Activated CD4-positive, alpha-beta T cell treated with anti-CD3 and anti-CD28 coated beads, Interleukin-2, amount 10 ng/mL, durations not matched to agents 24 days and 14 days (primary cell): ENCODE measurements around the gene ANXA7. TPM values are rescaled to one million over a fixed set of nuclear protein-coding genes. Genes with fewer than 3 reads are reported as not detected.

Source experiments
- DNase-seq: peaks from one replicate; pipeline ENCODE4 v3.0.0; 2022
- H3K27ac Mint-ChIP-seq: one replicate; pipeline ENCODE4 v1.8.0; 2022; ENCODE audit warnings: mild to moderate bottlenecking, mixed read lengths
- H3K27me3 Mint-ChIP-seq: one replicate; pipeline ENCODE4 v1.8.0; 2022; ENCODE audit warnings: mixed read lengths
- H3K36me3 Mint-ChIP-seq: one replicate; pipeline ENCODE4 v1.8.0; 2022; ENCODE audit warnings: low read depth, mild to moderate bottlenecking, mixed read lengths
- H3K4me1 Mint-ChIP-seq: one replicate; pipeline ENCODE4 v1.8.0; 2021; ENCODE audit warnings: mixed read lengths
- H3K4me3 Mint-ChIP-seq: one replicate; pipeline ENCODE4 v1.8.0; 2022; ENCODE audit warnings: mild to moderate bottlenecking, moderate library complexity, mixed read lengths
- H3K9me3 Mint-ChIP-seq: one replicate; pipeline ENCODE4 v1.8.0; 2021; ENCODE audit warnings: mixed read lengths
- intact Hi-C: fragments of 100-400 bp; cut with micrococcal nuclease; formaldehyde crosslinking; loops from one replicate; pipeline ENCODE4 v1.15.1; 2023
- total RNA-seq: library from RNA; stranded (reverse); gene quantifications from 2 replicates; pipeline ENCODE4 v1.2.3, GENCODE V29; 2022

ANXA7 gene
- total RNA-seq, 1 donor from 2014 or later, result 169 TPM

GRCh38 chr10:73424478-73424877 lies 10.6 kb upstream of the ANXA7 start:
- intact Hi-C loops, result no loop called here
- H3K27ac Mint-ChIP-seq, result no peak overlapping the region
- DNase-seq, result no peak
- no peak overlapping the region for H3K4me3 Mint-ChIP-seq
- no peaks in the 10 kb centered on the region for H3K27me3 Mint-ChIP-seq
- peaks cover 46% of the 10 kb centered on the region for H3K36me3 Mint-ChIP-seq
- H3K9me3 Mint-ChIP-seq, result no peaks in the 10 kb centered on the region
- no peaks in the 10 kb centered on the region for H3K4me1 Mint-ChIP-seq

DNA sequence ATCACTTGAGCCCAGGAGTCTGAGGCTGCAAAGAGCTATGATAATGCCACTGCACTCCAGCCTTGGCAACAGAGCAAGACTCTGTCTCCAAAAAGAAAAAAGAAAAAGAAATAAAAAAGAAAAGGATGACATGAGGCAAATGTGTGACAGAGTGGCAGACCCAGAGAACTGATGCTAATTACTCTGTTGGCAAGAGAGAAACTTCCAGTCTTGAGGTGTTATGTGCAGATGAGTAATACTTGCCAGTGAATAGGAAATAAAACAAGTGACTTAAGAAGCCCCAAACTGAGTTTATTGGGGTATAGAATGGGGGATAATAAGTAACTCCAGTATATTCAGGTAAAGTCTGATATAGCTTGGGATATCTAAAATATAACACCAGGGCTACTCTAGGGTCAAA lies 9.5 kb upstream of the ANXA7 start:
- Mint-ChIP-seq H3K4me1 (no peaks in the 10 kb centered on the region), H3K27me3 (no peaks in the 10 kb centered on the region), H3K36me3 (peaks cover 46% of the 10 kb centered on the region), H3K4me3 (no peak overlapping the region), H3K27ac (no peak overlapping the region), H3K9me3 (no peaks in the 10 kb centered on the region)
- intact Hi-C loops, result no loop called here
- no peak for DNase-seq

GRCh38 chr10:73416571-73416970 lies 2.7 kb upstream of the ANXA7 start:
- H3K9me3 Mint-ChIP-seq, result no peaks in the 10 kb centered on the region

DNA sequence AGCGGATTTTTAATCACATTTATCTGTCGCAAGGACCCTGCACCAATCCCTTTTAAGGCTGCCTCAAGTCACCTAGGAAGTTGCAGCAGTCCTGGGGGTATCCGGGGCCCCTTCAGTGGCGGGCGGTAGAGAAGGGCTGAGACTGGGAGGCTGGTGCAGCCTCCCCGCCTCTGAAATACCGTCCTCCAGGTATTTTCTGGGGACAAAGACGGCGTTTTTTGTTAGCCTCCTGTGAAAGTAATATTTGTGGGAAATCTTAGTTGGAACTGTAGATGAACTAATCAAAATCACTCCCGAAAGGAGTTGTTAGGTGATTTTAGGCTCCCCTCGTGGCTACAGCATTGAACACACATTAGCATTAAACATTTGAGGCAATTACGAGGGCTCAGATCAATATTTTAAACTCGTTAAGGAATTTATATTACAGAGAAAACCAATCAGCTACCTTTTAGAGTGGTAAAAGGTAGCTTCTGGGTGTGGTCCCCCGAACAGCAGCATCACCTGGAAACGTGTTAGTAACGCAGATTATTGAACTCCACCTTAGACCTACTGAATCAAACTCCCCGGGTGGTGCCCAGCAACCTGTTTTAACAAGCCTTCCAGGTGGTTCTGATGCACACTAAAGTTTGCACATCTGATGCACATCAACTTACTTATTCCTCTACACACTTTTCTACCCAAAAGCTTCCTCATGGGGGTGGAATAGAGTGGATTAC lies 530 bp upstream of the ANXA7 start:
- peak; percentile 66 for DNase-seq
- H3K27ac Mint-ChIP-seq, result peak overlapping the region; percentile 66
- peaks cover 26% of the 10 kb centered on the region for H3K4me1 Mint-ChIP-seq
- no peaks in the 10 kb centered on the region for H3K27me3 Mint-ChIP-seq
- peak overlapping the region; percentile 92 for H3K4me3 Mint-ChIP-seq
- H3K36me3 Mint-ChIP-seq, result peaks cover 19% of the 10 kb centered on the region
- peaks cover 4% of the 10 kb centered on the region for H3K9me3 Mint-ChIP-seq
- intact Hi-C loops, result loop anchor here (1.0 to 5.0 kb wide), 6 partner anchors 56 to 330 kb away; partner anchors contain the start of genes CFAP70, MRPS16, P4HA1 and SEC24C

More at GRCh38 chr10:73416571-73416970, 2.7 kb upstream of the ANXA7 start:
- Mint-ChIP-seq H3K4me1 (peaks cover 15% of the 10 kb centered on the region), H3K27ac (no peak overlapping the region), H3K4me3 (no peak overlapping the region), H3K36me3 (peaks cover 5% of the 10 kb centered on the region), H3K27me3 (no peaks in the 10 kb centered on the region)
- intact Hi-C loops, result no loop called here
- no peak for DNase-seq

- Mint-ChIP-seq H3K9me3 (peaks cover 4% of the 10 kb centered on the region), H3K4me3 (peak overlapping the region; percentile 92), H3K4me1 (peaks cover 34% of the 10 kb centered on the region), H3K27ac (peak overlapping the region; percentile 90), H3K27me3 (no peaks in the 10 kb centered on the region), H3K36me3 (peaks cover 26% of the 10 kb centered on the region)
- peak; percentile 86 for DNase-seq
- intact Hi-C loops, result loop anchor here (5.0 kb wide), 2 partner anchors 214 to 316 kb away; partner anchors contain the start of gene P4HA1
Measured at GRCh38 chr10:73413108-73413527, 740 bp downstream of the ANXA7 start.

GRCh38 chr10:73410897-73411296 lies 3.0 kb downstream of the ANXA7 start:
- Mint-ChIP-seq H3K27me3 (no peaks in the 10 kb centered on the region), H3K27ac (no peak overlapping the region), H3K36me3 (peaks cover 40% of the 10 kb centered on the region), H3K4me1 (peaks cover 42% of the 10 kb centered on the region), H3K4me3 (no peak overlapping the region), H3K9me3 (peaks cover 4% of the 10 kb centered on the region)
- DNase-seq, result no peak
- intact Hi-C loops, result loop anchor here (5.0 kb wide), 2 partner anchors 216 to 314 kb away; partner anchors contain the start of gene P4HA1

GRCh38 chr10:73408978-73409521 lies 4.8 kb downstream of the ANXA7 start:
- Mint-ChIP-seq H3K27me3 (no peaks in the 10 kb centered on the region), H3K9me3 (peaks cover 4% of the 10 kb centered on the region), H3K4me3 (no peak overlapping the region), H3K36me3 (peaks cover 42% of the 10 kb centered on the region), H3K27ac (no peak overlapping the region), H3K4me1 (peaks cover 34% of the 10 kb centered on the region)
- no peak for DNase-seq
- intact Hi-C loops, result no loop called here

- Mint-ChIP-seq H3K27ac (no peak overlapping the region), H3K27me3 (no peaks in the 10 kb centered on the region), H3K4me3 (no peak overlapping the region), H3K36me3 (peaks cover 40% of the 10 kb centered on the region), H3K9me3 (peaks cover 4% of the 10 kb centered on the region), H3K4me1 (peaks cover 32% of the 10 kb centered on the region)
- DNase-seq, result no peak
- intact Hi-C loops, result no loop called here
Measured at GRCh38 chr10:73408061-73408460, 5.8 kb downstream of the ANXA7 start.

DNA sequence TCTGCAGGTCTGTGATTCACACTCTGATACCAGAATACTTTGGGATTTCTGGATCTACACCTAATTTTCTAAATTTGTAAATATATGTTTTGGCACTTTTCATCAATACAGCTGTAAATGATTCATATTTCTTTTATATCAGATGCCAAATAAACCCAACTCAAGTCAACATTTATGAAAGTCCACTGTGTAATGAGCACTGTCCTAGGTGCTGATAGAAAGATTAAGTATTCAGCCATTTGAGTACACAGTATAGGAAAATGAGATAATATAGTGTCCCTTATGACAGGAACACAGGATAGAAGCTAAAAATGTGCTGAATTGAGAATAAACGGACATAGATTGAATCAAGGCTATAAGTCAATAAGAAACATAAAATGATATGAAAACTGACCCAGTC lies 6.4 kb downstream of the ANXA7 start:
- intact Hi-C loops, result no loop called here
- Mint-ChIP-seq H3K4me1 (peaks cover 28% of the 10 kb centered on the region), H3K27ac (no peak overlapping the region), H3K36me3 (peaks cover 40% of the 10 kb centered on the region), H3K27me3 (no peaks in the 10 kb centered on the region), H3K4me3 (no peak overlapping the region), H3K9me3 (peaks cover 4% of the 10 kb centered on the region)
- DNase-seq, result no peak

- H3K9me3 Mint-ChIP-seq, result peaks cover 4% of the 10 kb centered on the region
- H3K27ac Mint-ChIP-seq, result no peak overlapping the region
- intact Hi-C loops, result no loop called here
- peaks cover 40% of the 10 kb centered on the region for H3K36me3 Mint-ChIP-seq
- DNase-seq, result no peak
- H3K27me3 Mint-ChIP-seq, result no peaks in the 10 kb centered on the region
- H3K4me1 Mint-ChIP-seq, result peaks cover 26% of the 10 kb centered on the region
- no peak overlapping the region for H3K4me3 Mint-ChIP-seq
Measured at GRCh38 chr10:73406846-73407245, 7.0 kb downstream of the ANXA7 start.

DNA sequence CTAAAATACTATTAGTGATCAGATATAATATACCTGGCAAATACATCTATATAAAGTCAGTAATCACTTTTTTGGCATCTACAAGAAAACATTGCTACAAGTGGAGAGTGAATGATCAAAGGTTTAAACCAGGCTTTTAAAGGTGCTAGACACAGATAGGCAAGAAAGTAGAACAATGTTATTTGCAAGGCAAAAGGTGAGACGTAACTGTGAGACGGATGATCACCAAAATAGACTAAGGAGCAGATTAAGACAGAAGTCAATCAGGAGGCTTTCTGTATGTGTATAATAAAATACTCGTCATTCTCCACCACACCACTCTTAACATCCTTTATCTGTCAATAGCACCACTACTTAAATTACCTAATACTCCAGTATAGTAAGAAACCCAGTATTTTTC lies 8.3 kb downstream of the ANXA7 start:
- H3K4me1 Mint-ChIP-seq, result peaks cover 22% of the 10 kb centered on the region
- peaks cover 38% of the 10 kb centered on the region for H3K36me3 Mint-ChIP-seq
- no peak for DNase-seq
- no peaks in the 10 kb centered on the region for H3K27me3 Mint-ChIP-seq
- H3K4me3 Mint-ChIP-seq, result no peak overlapping the region
- no peaks in the 10 kb centered on the region for H3K9me3 Mint-ChIP-seq
- no peak overlapping the region for H3K27ac Mint-ChIP-seq
- intact Hi-C loops, result no loop called here

DNA sequence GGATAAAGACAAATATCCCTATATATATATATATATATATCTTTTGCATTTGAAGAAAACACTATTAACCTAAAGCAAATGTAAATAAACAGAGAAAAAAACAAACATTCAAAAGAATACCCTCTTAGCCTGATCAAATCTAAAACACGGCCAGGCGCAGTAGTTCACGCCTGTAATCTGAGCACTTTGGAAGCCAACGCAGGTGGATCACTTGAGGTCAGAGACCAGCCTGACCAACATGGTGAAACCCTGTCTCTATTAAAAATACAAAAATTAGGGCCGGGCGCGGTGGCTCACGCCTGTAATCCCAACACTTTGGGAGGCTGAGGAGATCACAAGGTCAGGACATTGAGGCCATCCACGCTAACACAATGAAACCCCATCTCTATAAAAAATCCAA lies 9.2 kb downstream of the ANXA7 start:
- no peak for DNase-seq
- no peaks in the 10 kb centered on the region for H3K9me3 Mint-ChIP-seq
- no peaks in the 10 kb centered on the region for H3K27me3 Mint-ChIP-seq
- intact Hi-C loops, result no loop called here
- peaks cover 35% of the 10 kb centered on the region for H3K36me3 Mint-ChIP-seq
- H3K4me1 Mint-ChIP-seq, result peaks cover 20% of the 10 kb centered on the region
- H3K4me3 Mint-ChIP-seq, result no peak overlapping the region
- no peak overlapping the region for H3K27ac Mint-ChIP-seq

DNA sequence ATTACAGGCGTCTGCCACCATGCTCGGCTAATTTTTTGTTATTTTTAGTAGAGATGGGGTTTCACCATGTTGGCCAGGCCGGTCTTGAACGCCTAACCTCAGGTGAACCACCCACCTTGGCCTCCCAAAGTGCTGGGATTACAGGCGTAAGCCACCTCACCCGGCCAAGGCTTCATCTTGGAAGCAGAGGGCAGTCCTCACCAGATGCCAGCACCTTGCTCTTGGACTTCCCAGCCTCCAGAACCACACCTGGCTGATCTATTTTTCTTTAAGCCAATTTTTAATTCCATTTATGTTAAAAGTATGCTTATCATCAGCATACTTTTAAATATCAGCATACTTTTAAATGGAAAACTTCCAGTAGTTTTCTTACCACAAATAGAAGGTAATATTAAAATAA lies 12.2 kb downstream of the ANXA7 start:
- peaks cover 29% of the 10 kb centered on the region for H3K36me3 Mint-ChIP-seq
- no peaks in the 10 kb centered on the region for H3K9me3 Mint-ChIP-seq

DNA sequence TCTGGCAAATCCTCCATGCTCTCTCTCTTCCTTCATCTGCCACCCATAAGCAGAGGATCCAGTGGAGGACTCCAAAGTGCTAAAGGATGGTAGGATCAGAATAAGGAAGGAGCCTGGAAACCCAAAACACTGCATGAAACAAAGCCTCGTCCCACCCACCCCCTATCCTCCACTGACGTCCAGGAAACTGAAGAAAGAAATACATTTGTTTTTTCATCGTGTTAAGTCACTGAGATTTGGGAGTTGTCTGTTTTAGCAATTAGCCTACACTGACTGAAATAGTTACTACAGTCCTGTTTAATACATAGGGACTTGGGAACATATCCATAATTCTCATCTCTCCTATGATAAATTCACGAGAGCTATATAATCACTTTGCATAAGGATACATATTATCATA lies 14.8 kb downstream of the ANXA7 start:
- H3K27me3 Mint-ChIP-seq, result no peaks in the 10 kb centered on the region

More for the DNA sequence above, 12.2 kb downstream of the ANXA7 start:
- Mint-ChIP-seq H3K27ac (no peak overlapping the region), H3K4me3 (no peak overlapping the region), H3K27me3 (no peaks in the 10 kb centered on the region), H3K4me1 (peaks cover 2% of the 10 kb centered on the region)
- no peak for DNase-seq
- intact Hi-C loops, result no loop called here

More for the DNA sequence above, 14.8 kb downstream of the ANXA7 start:
- no peak overlapping the region for H3K4me3 Mint-ChIP-seq
- no peaks in the 10 kb centered on the region for H3K9me3 Mint-ChIP-seq
- intact Hi-C loops, result no loop called here
- no peak overlapping the region for H3K27ac Mint-ChIP-seq
- peaks cover 2% of the 10 kb centered on the region for H3K4me1 Mint-ChIP-seq
- H3K36me3 Mint-ChIP-seq, result peaks cover 43% of the 10 kb centered on the region
- DNase-seq, result no peak
